Activated CD4-positive, CD25-positive, alpha-beta regulatory T cell (primary cell): ENCODE measurements around the gene KCNN3.

Source experiments
- DNase-seq, 4 experiments: peaks; one replicate each; lab custom pipeline; 2025; lab: John Stamatoyannopoulos, UW

Gene KCNN3

DNA sequence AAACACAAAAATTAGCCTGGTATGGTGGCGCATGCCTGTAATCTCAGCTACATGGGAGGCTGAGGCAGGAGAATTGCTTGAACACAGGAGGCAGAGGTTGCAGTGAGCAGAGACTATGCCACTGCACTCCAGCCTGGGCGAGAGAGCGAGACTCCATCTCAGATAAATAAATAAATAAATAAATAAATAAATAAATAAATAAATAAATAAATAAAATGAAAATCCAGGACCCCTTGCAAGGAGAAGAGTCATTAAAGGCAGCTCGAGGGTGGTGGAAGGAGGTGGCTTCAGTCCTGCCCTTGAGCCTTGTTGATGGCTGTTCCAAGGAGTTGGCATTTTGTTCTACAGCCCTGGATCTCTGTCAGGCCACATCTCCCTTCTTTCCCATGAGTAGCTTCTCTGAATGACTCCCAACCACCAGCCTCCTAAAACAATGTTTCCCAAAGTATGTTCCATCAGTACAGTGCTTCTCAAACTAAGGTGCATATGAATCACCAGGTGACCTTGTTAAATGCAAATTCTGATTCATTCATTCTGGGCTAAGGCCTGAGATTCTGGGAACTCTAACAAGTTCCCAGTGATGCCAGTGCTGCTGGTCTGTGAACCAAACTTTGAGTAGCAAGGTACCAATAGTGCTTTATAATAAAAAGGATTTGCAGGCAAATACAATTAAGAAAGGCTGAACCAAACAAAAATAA lies 99.0 kb downstream of the KCNN3 start:
- no peak for DNase-seq

DNA sequence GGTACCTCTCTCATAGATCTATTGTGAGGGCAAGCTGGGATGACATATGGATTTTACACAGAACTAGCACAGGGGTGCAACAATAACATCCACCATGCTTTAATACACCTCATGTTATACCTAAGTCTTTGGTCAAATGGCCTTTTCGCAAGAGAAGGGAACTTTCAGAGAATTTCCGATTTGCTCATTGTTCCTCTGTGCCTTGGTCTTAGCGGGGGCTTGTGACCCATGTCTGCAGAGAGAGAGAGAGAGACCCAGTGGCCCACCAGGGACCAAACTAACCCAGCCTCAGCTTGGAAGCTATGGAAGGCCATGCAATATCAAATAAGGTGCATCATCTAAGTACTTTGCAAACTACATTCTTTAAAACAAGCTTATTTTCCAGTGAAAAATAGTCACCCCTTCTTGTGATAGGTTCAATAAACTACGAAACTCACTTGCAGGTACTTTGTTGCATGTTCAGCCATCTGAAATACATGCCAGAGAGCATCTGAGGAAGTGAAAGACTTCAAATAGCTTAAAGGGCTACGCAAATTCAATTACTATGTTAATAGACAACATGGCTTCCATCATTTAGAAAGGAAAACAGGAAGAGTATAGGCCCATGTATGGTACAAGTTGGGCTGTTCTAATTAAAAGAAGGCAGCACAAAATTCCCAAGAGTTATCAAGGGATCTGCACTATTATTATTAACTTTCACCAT lies 100.7 kb downstream of the KCNN3 start:
- DNase-seq = no peak

DNA sequence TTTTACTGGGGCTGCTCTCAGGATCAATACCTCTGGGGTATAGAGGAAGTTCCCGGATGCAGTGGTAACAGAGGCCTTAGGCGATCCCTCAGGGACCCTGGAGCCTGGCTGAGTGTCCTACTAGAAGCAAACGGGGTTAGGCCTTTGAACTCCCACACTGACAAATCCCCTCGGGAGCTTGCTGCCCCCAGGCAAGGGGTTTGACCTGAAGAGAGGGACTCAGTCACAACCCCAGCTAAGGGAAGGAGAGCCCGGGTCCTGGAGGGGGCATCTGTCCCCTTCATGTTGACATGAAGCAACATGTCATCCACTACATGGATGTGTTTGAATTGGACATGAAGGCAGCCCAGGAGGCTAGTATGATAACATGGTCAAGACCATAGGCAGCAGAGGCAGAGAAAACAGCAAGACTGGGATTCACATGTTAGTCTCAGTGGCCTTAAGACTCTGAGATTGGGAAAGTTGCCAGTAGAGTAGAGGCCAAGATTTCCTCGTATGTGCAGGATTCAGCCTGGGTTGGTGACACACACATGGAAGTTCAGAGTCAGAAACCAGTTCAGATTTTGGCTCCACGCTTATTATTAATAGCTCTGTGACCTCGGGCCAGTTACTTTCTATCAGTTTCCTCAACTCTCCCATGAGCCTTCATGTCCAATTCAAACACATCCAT lies 101.5 kb downstream of the KCNN3 start:
- no peak for DNase-seq

DNA sequence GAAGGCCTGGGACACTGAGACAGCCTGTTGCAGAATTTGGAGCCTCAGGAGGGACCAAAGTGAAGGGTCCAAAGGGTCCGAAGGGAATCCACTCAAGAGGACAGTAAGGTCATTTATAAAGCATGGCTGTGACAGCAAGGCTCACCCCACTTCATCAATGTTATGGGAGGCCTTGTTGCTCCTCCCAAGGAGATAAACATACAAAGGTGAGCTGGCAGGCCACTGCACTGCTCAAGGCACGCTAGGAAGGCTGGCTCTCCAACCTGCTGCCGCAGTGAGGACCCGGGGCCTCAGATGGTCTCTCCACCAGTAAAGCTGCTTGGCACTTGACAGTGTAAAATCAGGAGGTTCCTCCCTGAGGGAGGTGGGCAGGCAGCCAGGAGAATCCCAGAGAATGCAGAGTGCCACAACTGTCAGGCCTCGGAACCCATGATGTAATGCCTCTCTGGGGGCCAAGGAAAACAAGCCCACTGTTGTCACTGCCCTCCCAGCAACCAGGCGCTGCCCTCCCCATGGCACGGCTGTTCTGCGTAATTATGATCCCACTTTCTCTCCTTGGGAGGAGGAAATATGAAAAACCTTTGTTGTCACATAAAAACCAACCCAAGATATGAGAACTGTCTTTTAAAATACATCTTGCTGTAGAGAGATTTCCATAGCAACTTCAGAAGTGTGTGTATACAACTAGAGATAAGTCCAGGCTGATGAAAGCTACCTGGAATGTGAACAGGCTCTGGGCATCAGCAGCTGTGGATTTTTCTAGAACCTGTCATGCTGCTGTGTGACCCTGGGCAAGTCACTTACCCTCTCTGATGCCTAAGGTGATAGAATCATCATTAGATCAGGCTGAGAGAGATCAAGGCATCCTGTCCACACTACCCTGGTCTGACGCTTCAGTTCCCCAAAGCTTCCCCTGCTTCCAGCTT lies 102.5 kb downstream of the KCNN3 start:
- DNase-seq = no peak

DNA sequence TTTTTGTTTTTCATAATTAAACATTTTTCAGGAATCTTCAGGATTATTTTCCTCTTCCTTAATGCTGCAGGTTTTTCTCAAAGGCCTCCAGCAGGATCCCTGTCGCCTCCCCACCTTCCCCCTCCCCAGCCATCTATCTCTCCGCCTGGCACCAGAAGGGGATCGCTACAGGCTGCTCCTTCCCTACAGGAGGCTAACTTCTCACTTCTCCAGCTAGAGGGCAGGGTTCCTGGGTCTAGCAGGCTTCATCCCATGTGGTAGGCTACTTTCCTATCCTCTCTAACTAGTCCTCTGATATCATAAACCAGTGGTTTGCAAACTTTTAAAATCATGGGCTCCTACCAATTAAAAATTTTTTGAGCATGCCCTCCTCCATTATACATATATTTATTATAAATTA lies 104.1 kb downstream of the KCNN3 start:
- no peak for DNase-seq

DNA sequence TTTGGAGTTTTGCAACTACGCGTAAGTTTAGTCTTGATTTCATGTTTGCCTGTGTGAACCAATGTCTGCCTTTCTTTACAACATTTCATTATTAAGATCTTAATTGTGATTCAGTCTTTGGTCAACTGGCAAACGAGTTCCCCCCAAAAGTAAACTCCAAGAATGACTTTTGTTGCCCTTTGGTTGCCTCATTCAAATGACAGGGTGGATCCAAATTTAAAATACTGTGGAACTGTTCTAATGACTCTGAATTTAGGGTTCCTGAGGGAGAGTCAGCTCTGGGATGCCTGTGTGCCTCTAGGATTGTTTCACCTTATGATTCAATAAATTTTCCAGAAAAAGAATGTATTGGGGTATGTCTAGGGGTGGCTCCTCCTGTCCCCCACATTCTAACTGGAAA lies 105.3 kb downstream of the KCNN3 start:
- no peak for DNase-seq

DNA sequence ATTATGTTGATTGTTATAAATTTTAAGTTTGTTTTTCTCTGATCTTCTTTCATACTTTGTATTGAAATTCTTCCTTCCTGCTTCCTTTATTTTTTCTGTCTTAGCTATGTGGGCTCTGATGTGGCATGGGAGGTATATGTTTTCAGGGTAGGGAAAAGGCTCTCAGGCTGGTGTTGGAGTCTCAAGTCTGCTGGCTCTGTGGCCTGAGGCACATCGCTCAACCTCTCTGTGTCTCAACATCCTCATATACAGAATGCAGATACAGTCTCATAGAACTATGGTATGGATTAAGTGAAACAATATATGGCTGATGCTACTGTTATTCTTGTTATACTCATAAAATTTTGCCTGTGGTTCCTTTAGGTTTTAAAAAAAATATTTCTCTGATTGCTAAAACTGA lies 105.9 kb downstream of the KCNN3 start:
- DNase-seq = no peak

DNA sequence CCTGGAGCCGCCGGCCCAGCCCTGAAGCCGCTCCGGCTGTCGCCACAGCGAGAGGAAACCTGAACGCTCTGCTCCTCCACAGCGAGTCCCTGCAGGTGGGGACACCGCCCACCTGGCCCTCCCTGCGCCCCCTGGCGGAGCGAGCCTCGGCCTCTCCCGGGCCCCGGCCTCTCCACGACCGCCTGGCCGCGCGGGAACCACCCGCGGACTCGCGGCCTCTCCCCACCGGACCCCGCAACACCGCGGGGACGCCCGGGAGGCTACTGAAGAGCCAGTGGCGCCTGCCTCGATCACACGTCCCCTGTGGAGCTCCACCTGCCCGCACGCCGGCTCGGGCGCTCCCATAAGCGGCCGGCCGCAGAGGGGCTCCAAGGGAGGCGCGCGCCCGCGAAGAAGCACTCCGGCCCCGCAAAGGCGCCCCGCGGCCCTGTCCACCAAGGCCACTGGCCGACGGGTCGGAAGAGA lies 109.6 kb downstream of the KCNN3 start:
- peak; percentile 74 to 79 (median 76) for DNase-seq

DNA sequence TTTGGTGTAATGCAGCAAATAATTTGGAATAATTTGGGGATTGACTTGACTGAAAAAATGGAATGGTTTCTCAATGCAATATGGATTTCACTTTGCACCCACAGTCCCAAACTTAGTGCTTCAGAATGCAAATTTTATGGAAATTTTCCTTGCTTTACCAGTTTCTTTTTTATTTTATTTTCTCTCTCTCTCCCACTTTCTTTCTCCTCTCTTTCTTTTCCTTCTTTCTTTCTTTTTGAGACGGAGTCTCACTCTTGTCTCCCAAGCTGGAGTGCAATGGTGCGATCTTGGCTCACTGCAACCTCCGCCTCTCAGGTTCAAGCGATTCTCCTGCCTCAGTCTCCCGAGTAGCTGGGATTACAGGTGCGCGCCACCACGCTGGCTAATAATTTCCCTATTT lies 110.3 kb downstream of the KCNN3 start:
- DNase-seq = no peak

DNA sequence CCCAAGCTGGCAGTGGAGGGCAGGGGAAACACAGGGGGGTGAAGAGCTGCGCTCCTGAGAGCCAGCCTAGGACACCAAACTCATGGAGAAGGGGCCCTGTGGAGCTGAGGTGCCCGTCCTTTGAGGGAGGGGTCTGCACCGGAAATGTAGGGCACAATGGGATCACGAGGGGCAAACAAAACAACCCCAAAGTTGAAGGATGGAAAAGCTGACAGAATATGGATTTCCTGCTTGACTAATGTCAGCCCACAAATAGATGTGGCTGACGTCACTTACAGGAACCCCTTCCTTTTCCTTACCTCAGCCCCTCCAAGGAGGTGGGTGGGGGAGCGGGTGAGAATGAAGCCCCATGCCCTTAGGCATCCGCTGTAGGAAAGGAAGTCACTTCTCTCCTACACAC lies 110.9 kb downstream of the KCNN3 start:
- no peak for DNase-seq

DNA sequence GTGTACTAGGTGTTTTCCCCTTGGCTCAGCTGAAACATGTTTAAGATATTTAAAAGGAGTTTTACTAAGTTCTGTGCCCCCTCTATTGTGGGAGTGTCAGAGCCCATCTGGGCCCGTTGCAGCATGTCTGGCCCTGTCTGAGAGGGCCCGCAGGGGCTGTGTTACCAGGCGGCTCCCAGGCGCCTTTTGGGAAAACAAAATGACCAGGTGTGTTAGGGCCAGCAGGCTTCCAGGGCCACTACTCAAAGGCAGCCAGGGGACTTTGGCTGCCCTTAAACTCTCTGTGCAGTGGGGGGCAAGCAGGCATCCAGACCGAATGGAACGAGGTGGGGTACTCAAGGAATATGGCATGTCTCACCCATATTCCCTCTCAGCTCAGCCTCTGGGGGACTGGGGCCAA lies 111.7 kb downstream of the KCNN3 start:
- no peak for DNase-seq

DNA sequence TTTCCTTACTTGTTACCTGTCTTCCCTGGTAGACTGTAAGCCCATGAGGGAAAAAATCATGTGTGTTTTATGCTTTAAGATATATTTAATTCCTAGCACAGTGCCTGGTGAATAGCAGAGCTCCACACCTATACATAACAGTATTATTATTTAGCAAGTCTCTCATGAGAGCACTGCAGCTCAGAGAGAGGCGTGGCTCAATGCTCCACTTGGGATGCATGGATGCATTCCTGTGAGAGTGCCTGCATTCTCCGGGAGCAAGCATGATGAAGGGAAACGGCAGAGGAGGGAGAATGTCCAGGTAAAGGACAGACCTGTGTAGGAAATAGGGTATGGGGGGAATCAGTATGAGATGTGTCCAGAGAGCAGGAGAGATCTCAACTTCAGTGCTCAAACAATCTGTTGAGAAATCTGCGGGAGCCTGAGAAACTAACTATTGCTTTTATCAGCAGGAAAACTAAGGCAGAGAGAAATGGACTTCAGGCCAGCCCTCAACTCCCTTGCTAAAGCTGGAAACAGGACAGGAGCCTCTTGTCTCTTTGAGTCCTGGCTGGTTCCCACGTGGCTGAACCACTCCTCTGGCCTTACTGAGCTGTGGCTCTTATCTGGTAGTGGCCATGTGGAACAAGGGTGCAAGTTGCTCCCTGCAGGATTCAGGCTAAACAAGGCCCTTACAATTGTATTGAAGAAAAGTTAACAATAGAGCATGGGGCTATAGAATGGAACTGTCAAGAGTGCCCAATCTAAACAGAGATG lies 113.1 kb downstream of the KCNN3 start:
- no peak for DNase-seq

DNA sequence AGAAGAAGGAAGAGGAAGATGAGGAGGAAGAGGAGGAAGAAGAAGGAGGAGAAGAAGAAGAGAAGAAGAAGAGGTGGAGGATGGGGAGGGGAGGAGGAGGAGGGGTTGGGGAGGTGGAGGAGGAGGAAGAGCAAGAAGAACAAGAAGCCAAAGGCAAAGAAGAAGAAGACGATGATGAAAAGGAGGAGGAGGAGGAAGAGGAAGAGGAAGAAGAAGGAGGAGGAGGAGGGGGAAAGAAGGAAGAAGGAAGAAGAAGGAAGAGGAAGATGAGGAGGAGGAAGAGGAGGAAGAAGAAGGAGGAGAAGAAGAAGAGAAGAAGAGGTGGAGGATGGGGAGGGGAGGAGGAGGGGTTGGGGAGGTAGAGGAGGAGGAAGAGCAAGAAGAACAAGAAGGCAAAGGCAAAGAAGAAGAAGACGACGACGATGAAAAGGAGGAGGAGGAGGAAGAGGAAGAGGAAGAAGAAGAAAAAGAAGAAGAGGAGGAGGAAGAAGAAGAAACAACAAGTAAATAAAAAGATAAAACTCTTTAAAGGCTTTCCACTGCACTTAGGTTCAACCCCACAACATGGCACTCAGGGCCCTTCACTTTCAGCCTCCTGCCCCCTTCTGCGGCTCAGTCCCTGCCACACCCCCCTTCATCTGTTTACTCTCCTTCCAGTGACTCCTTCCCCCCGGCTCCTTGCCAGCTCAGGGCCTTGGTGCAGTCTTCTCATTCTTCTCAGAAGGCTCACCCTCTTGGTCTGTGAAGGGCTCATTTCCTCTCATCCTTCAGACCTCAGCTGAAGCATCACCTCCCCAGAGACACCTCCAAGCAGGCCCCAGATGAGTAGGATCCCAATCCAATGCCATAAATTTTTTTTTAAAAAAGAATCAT lies 114.0 kb downstream of the KCNN3 start:
- DNase-seq = no peak

DNA sequence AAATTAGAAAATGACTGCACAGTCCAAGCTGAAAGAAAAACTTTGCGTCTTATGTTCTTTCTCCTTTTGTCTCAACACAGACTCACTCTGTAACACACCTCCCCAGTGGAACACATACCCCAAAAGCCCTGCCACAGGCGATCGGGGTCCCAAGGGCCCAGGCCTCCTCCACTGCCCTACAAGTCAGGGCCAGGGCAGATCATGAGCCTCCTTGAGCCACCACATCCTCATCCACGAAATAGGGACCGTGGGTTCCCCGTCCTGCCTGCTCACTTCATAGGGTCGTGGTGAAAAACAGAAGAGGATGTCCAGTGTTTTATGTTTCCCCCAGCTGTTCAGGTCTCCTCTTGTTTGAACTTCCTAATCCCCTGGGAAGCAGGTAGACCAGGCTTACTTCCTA lies 116.7 kb downstream of the KCNN3 start:
- DNase-seq = no peak

DNA sequence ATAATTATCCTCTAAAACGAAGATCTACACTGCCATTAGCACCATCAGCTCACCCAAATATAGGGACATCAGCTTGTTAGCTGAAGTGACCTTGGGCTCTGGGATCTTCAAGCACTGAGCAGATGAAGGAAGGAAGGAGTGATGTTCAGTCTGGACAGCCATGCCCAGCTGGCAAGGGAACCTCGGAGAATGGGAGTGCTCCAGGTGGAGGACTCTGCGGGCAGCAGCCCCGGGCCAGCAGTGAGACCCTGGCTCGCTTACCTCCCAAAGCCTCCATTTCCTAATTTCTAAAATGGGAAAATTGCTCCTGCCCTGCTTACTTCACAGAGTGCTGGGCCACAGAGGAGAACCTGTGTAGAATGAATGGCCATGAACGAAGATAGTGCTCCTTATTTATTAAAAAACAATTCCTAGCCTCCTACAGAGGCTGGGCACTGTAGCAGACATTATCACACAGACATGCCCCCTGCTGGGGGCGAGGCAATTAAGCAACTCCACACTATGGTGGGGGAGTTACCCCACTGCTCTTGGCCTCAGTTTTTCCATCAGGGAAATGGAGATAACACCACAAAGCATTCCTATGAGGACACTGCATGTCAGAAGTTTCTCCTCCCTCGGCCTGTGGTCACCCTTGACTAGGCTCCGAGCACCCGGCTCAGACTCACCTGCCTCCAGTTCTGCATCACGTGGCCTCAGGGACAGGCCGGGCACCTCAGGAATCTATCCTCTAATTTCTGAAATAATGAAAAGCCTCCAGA lies 117.6 kb downstream of the KCNN3 start:
- DNase-seq = no peak

DNA sequence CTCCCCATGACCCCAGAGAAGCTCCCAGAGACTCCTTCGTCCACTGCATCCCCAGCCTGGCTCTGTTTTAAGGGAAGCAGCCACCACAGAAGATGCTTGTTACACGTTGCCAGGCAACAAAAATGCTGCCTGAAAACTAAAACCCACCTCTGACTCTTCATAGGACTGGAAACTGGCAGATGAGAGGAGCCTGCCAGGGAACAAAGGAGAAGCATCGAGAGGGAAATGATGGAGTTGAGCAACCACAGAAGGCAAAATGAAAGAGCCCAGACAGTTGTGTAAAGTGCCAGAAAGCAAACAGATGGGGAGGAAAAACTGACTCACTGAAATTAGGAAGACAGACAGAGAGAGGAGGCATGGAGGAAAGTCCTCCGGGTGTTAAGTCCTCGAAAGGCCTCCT lies 118.4 kb downstream of the KCNN3 start:
- DNase-seq = no peak

DNA sequence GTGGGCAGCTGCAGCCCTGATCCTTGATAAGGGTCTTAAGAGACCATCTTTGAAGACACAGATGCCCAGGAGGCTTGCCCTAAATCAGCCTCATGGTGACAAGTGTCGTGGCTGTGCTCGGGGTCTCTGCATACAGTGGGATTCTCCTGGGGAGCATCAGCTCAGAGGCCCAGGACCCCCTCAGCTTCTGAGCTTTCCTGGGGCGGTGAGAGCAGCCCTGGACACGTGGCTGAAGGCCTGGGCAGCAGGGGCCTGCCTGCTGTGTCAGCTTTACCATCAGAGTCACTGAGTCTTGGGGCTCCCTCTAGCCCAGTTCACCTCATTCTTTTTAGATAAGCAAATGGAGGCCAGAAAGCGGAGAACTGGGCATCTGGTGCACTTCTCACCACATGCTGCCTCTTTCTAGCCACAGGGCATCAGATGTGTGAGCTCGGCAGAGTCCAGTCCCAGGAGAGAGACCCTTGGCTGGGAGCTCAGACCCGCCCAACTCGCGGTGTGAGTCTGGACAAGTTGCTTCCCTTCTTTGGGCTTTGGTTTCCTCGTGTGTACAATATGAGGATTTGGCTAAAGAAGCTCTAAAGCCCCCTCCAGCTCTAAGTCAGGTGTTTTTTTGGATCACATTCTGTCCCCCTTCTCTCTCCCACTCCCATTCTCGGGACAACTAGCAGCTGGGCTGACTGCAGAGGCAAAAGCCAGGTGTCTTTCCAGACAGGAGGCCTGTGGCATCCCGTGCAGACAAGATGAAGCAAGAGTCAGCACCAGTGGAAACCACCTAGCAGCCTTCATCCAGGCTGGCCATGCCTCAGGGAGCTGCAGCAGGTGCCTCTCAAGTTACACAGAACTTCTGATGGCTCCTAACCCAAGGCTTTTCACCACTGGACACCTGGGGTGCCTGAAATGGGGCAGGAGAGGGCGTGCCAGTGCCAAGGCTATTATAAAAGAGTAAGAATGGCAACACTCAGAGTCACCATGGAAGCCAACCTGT lies 119.1 kb downstream of the KCNN3 start:
- DNase-seq = no peak

DNA sequence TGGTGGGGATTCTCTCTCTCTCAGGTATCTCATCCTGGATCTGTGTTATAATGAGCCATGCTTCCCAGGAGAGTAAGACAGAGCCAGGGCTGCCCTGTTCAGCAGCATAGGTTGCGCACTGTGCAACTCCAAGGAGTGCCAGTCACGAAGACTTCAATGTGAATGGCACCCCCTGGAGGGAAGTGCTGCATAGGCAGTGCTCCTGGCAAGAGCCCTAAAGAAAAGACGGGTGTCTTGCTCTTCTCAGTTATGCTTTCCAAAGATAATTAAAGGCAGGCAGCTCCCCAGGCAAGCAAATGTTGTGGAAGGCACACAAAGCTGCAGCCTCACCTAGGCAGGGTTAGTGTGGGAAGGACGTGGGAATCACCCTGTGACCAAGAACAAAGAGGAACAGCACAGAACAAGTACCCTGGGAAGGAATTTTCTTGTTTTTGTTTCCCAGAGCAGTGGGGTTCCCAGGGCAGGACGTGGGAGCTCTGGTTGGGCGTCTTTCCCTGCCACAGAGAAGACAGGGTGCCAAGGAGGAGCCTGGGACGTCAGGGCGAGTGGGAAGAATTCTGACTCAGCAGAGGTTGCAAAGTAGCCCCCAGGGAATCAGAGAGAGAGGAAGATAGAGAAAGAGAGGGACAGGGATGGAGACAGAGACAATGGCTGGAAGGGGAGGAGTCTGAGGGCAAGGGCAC lies 120.9 kb downstream of the KCNN3 start:
- no peak for DNase-seq
